G401 (cell line): ENCODE results near the gene MACROD1. TPM values are rescaled to one million over a fixed set of nuclear protein-coding genes. Genes with fewer than 3 reads are reported as not detected.

Experiments used
- DNase-seq: peaks from one replicate; pipeline ENCODE4 v3.0.0-alpha.2; 2015; ENCODE audit warnings: low spot score
- in situ Hi-C: cut with HindIII; loops from 2 replicates; pipeline ENCODE4 v1.10.0; 2016; ENCODE audit warnings: low sequenced_read_pairs, mixed read lengths
- total RNA-seq: library from RNA; depleted of rRNA; stranded (reverse); fragments of >200 nt; shearing (Covaris generic); gene quantifications from 2 replicates; pipeline ENCODE4 v1.2.3, GENCODE V29; 2014

The MACROD1 gene
- total RNA-seq, 1 experiment from 2014 or later, result 85.0 TPM

GRCh38 chr11:64000740-64001483, 165.0 kb downstream of the MACROD1 start:
- in situ Hi-C loops, result loop anchor here (10.0 kb wide), 2 partner anchors 134 to 164 kb away; partner anchors contain the start of gene MACROD1
- no peak for DNase-seq

- in situ Hi-C loops, result loop anchor here (10.0 kb wide), 2 partner anchors 135 to 165 kb away; partner anchors contain the start of gene MACROD1
- peak; percentile 76 for DNase-seq
These were observed 165.7 kb downstream of the MACROD1 start for GRCh38 chr11:64000026-64000739.

GRCh38 chr11:63999349-64000025, 166.4 kb downstream of the MACROD1 start:
- peak; percentile 63 for DNase-seq
- in situ Hi-C loops, result loop anchor here (10.0 kb wide), 2 partner anchors 135 to 165 kb away; partner anchors contain the start of gene MACROD1

GRCh38 chr11:63998558-63999348, 167.2 kb downstream of the MACROD1 start:
- DNase-seq, result no peak
- in situ Hi-C loops, result no loop called here

- no peak for DNase-seq
- in situ Hi-C loops, result no loop called here
These were observed 168.0 kb downstream of the MACROD1 start for GRCh38 chr11:63997801-63998337.

GRCh38 chr11:63997104-63997700, 168.7 kb downstream of the MACROD1 start:
- in situ Hi-C loops, result no loop called here
- DNase-seq, result no peak

- in situ Hi-C loops, result no loop called here
- no peak for DNase-seq
These were observed 169.4 kb downstream of the MACROD1 start for GRCh38 chr11:63996512-63996911.

GRCh38 chr11:63993993-63994392, 171.9 kb downstream of the MACROD1 start:
- in situ Hi-C loops, result no loop called here

GRCh38 chr11:63993100-63993499, 172.8 kb downstream of the MACROD1 start:
- no peak for DNase-seq
- in situ Hi-C loops, result no loop called here

More at GRCh38 chr11:63993993-63994392, 171.9 kb downstream of the MACROD1 start:
- DNase-seq, result no peak

- in situ Hi-C loops, result no loop called here
- no peak for DNase-seq
These were observed 174.4 kb downstream of the MACROD1 start for GRCh38 chr11:63991558-63991957.

GRCh38 chr11:63986932-63987513, 178.9 kb downstream of the MACROD1 start:
- DNase-seq, result no peak
- in situ Hi-C loops, result no loop called here

GRCh38 chr11:63986156-63986931, 179.6 kb downstream of the MACROD1 start, which contains the start of gene OTUB1:
OTUB1 (plus strand) TSS chr11:63986438; CDS start chr11:63986457, 19 bp downstream.
- in situ Hi-C loops, result no loop called here

GRCh38 chr11:63985812-63986155, 180.1 kb downstream of the MACROD1 start:
- no peak for DNase-seq
- in situ Hi-C loops, result no loop called here

More at GRCh38 chr11:63986156-63986931, 179.6 kb downstream of the MACROD1 start, which contains the start of gene OTUB1:
- peak; percentile 94 for DNase-seq

- in situ Hi-C loops, result no loop called here
- DNase-seq, result no peak
These were observed 186.5 kb downstream of the MACROD1 start for GRCh38 chr11:63979426-63979825.

GRCh38 chr11:63978551-63979239, 187.2 kb downstream of the MACROD1 start:
- DNase-seq, result no peak
- in situ Hi-C loops, result no loop called here

GRCh38 chr11:63974259-63975143, 191.4 kb downstream of the MACROD1 start, which contains the start of gene COX8A:
COX8A (plus strand) TSS chr11:63974620; CDS start chr11:63974681, 61 bp downstream.
- in situ Hi-C loops, result no loop called here
- DNase-seq, result peak; percentile 100
